Stimulated activated CD4-positive, alpha-beta T cell treated with anti-CD3 and anti-CD28 coated beads, Interleukin-2, amount 100 ng/mL, for 48 hours (primary cell): ENCODE data around the gene CXCL14.

ENCODE experiments used
- DNase-seq, 2 donors: peaks; one replicate each; pipeline ENCODE4 v3.0.0-alpha.2; 2020

The CXCL14 gene

GRCh38 chr5:135578685-135579341, at the start of gene CXCL14:
CXCL14 (minus strand) TSS chr5:135578991; CDS start chr5:135578778, 213 bp downstream.
- peak in 1 of 2 donors; percentile 5 for DNase-seq

- DNase-seq = no peak
Measured at GRCh38 chr5:135626636-135627035, 47.8 kb upstream of the CXCL14 start.

GRCh38 chr5:135625961-135626360, 47.2 kb upstream of the CXCL14 start:
- DNase-seq = no peak

GRCh38 chr5:135625486-135625885, 46.7 kb upstream of the CXCL14 start:
- no peak for DNase-seq

- no peak for DNase-seq
Measured at GRCh38 chr5:135625061-135625460, 46.3 kb upstream of the CXCL14 start.

GRCh38 chr5:135623186-135623715, 44.5 kb upstream of the CXCL14 start:
- no peak for DNase-seq

- no peak for DNase-seq
Measured at GRCh38 chr5:135615581-135616260, 36.9 kb upstream of the CXCL14 start.

GRCh38 chr5:135615171-135615570, 36.4 kb upstream of the CXCL14 start:
- no peak for DNase-seq

GRCh38 chr5:135609981-135610380, 31.2 kb upstream of the CXCL14 start:
- no peak for DNase-seq

- DNase-seq = no peak
Measured at GRCh38 chr5:135608761-135609443, 30.1 kb upstream of the CXCL14 start.

GRCh38 chr5:135608361-135608760, 29.6 kb upstream of the CXCL14 start:
- DNase-seq = no peak

- no peak for DNase-seq
Measured at GRCh38 chr5:135606431-135606830, 27.6 kb upstream of the CXCL14 start.

- no peak for DNase-seq
Measured at GRCh38 chr5:135605221-135605620, 26.4 kb upstream of the CXCL14 start.

GRCh38 chr5:135604056-135604455, 25.3 kb upstream of the CXCL14 start:
- no peak for DNase-seq

GRCh38 chr5:135602882-135603721, 24.3 kb upstream of the CXCL14 start:
- DNase-seq = no peak

- no peak for DNase-seq
Measured at GRCh38 chr5:135601466-135601865, 22.7 kb upstream of the CXCL14 start.

GRCh38 chr5:135600971-135601381, 22.2 kb upstream of the CXCL14 start:
- no peak for DNase-seq

GRCh38 chr5:135600152-135600570, 21.4 kb upstream of the CXCL14 start:
- DNase-seq = no peak

- no peak for DNase-seq
Measured at GRCh38 chr5:135599421-135600151, 20.8 kb upstream of the CXCL14 start.

- no peak for DNase-seq
Measured at GRCh38 chr5:135598691-135599395, 20.1 kb upstream of the CXCL14 start.

- DNase-seq = no peak
Measured at GRCh38 chr5:135596788-135597187, 18.0 kb upstream of the CXCL14 start.
